Stimulated activated CD4-positive, alpha-beta T cell treated with anti-CD3 and anti-CD28 coated beads, Interleukin-2, amount 100 ng/mL, for 24 hours (primary cell): ENCODE data around the gene NUDT21.
"Not testable (repeated sequence)": the region's sequence is repeated elsewhere in the genome, so short reads cannot be mapped to it uniquely, and the experiment has no call there.

ENCODE experiments used
- DNase-seq, 2 donors: peaks; one replicate each; pipeline ENCODE4 v3.0.0-alpha.2; 2020

The NUDT21 gene

DNA sequence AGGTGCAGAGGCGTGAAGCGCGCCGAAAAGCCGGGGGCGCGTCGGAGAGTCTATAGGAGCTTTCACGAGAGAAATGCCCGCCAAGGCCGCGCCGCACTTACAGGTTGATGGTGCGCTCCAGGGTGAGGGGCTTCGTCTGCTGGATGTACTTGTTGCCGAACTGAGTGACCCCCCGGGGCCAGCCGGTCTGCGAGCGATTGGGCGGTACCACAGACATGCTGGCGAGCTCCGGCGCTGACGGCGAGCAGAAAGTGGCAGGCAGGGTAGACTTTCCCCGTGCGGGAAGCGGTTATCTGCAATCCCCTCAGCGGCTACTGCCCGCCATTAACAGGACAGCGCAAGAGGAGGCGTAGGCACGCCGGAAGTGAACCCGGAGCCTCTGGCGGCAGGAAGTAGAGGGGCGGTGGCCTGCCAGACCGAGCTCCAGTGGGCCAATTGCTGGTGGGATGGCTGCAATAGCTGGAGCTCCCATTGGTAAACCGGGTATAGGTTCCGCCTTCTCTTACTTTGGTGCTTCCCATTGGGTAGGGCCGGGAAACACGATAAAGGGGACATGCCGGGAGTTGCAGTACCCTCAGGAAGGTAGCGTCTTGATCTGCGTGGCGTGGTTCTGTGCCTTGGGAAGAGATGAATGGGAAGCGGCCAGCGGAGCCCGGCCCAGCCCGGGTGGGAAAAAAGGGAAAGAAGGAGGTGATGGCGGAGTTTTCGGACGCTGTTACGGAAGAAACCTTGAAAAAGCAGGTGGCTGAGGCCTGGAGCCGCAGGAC, at the start of gene NUDT21, which contains the start of gene OGFOD1:
Gene NUDT21 (minus strand): TSS at position 347 of the 767 bp plus-strand sequence. CDS start 130 bp downstream, at position 217.
Gene OGFOD1 (plus strand): TSS at position 569 of the 767 bp plus-strand sequence. CDS start 59 bp downstream, at position 628.
- DNase-seq = peak; percentile 88 to 91

DNA sequence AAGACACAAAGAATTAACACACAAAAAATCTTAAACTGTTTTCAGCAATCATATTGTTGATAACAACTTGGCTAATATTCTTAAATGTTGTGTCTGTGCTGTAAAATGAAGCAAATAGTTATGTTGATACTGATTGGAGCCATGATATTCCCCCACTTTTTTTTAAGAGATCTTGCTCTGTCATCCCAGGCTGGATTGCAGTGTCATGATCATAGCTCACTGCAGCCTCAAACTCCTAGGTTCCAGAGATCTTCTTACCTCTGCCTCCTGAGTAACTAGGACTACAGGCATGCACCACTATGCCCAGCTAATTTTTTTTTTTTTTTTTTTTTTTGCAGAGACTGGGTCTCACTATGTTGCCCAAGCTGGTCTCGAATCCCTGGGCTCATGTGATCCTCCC, 42.7 kb upstream of the NUDT21 start:
- no peak for DNase-seq

DNA sequence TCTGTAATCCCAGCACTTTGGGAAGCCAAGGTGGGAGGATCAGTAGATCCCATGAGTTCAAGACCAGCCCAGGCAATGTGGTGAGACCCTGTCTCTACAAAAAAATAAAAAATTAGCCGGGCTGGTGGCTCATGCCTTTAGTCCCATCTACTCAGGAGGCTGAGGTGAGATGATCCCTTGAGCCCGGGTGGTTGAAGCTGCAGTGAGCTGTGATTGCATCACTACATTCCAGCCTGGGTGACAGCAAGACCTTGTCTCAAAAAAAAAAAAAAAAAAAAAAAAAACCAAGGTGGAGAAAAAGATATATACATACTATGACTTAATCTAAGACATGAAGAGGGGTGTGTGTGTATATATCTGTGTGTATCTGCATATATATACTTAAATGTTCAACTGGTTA, 42.0 kb upstream of the NUDT21 start:
- DNase-seq = no peak

DNA sequence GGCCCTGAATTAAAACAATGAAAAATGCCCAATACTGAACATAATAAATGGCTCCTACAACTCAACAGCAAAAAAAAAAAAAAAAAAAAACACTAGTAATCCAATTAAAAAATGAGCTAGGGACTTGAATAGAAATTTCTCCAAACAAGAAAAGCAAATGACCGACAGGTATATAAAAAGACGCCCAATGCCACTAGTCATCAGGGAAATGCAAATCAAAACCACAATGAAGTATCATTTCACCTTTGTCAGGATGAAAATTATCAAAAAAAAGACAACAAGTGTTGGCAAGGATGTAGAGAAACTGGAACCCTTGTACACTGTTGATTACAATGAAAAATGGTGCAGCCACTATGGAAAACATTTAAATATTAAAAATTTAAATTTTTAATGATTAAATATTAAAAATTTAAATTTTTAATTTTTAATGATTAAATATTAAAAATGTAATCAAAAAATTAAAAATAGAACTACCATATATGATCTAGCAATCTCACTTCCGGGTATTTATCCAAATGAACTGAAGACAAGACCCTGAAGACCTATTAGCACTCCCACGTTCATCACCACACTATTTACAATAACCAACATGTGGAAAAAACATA, 40.6 kb upstream of the NUDT21 start:
- DNase-seq = no peak

DNA sequence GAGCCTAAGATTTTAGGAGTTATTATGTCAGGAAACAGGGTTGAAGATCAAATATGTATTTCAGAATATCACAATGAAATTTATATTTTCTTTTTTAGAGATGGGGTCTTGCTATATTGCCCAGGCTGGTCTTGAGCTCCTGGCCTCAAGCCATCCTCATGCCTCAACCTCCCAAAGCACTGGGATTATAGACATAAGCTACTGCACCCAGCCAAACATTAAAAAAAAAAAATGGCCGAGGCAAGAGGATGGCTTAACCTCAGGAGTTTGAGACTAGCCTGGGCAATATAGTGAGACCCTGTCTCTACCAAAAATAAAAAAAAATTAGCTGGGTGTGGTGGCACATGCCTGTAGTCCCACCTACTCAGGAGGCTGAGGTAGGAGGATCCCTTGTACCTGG, 37.7 kb upstream of the NUDT21 start:
- DNase-seq = not testable (repeated sequence)

DNA sequence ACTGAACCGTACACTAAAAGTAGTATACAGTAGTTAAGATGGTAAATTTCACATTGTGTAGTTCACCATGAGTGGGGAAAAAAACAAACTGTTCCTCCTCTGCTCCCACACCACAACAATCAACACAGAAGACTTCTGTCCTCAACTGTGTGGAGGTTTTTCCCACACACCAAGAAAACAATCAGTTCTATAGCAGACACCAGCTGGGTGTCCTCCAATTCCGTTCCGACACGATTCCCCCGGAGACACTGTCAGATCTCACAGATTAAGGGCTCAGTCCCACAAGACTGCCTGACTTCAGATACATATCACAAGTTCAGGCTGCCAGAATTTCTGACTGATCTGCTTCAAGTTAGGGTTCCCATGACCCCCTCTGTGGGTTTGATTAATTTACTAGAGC, 36.9 kb upstream of the NUDT21 start:
- no peak for DNase-seq

DNA sequence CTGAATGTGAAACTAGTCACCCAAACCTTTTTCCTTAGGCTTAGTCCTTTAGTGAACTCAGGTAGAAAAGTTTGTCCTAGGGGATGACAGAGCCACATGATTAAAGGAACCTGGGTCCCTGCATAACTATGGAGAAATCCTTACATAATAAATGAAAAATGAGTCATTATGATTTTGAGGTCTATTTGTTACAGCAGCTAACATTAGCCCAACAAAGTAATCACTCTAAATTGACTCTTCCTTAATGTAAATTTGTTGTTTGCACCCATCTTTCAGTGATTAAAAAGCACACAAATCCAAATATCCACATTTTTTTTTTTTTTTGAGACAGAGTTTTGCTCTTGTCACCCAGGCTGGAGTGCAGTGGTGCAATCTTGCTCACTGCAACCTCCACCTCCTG, 32.3 kb upstream of the NUDT21 start:
- DNase-seq = no peak

DNA sequence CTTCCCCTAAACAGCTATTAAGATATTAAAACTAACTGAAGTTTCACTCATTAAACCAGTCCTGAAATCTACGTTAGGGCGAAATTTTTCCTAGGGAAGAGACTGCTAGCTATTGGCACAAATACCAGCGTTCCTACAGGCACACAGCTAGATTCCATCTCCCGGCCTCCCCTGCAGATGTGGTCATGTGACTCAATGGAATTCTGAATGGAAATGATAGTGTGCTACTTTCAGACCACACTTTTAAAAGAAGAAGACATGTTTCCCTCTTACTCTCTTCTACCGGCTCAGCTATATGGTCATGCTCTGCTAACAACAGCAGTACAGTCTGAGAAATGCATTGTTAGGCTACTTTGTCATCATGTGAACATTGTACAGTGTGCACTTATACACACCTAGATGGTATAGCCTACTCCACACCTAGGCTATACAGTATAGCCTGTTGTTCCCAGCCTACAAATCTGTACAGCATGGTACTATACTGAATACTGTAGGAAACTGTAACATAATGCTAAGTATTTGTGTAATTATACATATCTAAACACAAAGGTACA, 31.6 kb upstream of the NUDT21 start:
- no peak for DNase-seq

DNA sequence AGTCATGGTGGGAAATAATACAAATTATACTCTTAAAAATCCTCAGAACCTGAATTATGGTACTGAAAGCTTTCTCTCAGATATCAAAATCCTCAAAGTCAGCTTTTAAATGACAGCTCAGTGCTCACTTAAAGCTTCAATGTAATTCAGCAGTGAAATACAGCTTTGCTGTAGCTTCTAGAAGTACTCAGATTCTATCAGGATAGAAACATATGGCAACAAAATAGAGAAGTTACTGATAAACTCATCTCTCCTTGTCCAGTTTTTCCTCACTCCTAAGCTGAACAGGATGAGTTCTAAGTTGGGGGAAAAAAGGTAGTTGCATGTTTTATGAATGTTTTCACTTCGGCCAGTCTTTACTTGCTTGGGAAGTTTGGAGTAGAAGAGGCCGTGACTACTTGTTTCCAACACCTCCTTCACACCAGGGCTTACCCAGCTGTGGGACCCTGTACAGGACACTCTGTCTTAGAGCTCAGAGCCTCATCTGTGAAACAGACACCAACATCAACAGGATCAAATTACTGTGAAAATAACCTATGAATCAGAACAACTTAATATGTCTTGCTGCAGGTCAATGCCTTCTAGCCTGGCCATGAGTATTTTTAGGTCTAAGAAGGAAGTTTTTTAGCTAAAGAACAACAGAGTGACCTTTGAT, 30.5 kb upstream of the NUDT21 start:
- DNase-seq = no peak

DNA sequence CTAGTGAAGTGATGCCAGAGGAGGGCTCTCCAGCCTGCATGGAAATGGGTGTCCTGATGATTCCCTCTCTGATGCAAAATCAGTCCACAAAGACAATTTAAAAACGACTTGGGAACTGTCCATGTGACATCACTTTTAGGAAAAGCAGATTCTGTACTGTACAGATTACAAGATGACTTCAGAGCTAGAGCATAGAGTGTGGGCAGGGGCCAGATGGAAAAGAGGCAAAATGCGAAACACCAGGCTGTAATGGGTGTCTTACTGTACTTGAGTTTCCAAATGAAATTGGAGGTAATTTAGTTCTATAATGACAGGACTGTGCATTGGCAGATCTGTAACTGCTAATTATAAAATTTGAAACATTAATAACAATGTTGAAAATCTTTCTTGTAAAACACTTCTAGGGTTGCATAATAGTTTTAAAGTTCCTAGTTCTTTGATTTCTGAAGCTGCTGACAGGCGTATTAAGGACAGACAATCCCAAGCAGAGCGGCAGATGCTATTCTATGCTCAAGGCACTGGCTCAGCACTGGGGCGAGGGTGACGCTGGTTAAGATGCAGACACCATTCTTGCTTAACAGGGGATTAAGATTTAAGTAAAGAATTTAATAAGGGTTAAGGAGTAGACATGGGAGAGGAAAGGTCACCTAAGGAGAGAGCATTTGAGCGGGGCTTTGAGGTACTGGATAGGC, 29.8 kb upstream of the NUDT21 start:
- no peak for DNase-seq

DNA sequence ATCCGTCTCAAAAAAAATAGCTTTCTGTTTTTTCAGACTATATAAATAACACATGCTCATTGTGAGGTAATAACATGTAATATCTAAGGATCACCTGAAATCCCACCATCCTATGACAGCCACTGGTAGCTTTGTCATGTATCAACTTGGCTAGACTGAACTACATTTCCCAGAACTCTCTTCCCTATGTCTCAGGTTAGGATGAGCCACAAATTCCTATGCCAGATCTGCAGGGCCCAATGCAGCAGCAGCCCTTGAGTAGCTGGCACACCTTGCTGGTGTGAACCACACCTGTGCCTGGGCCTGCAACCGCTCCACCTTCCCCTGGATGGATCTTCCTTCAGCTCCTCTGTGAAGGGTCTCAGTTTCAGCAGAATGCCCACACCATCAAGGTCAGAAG, 28.3 kb upstream of the NUDT21 start:
- DNase-seq = no peak

DNA sequence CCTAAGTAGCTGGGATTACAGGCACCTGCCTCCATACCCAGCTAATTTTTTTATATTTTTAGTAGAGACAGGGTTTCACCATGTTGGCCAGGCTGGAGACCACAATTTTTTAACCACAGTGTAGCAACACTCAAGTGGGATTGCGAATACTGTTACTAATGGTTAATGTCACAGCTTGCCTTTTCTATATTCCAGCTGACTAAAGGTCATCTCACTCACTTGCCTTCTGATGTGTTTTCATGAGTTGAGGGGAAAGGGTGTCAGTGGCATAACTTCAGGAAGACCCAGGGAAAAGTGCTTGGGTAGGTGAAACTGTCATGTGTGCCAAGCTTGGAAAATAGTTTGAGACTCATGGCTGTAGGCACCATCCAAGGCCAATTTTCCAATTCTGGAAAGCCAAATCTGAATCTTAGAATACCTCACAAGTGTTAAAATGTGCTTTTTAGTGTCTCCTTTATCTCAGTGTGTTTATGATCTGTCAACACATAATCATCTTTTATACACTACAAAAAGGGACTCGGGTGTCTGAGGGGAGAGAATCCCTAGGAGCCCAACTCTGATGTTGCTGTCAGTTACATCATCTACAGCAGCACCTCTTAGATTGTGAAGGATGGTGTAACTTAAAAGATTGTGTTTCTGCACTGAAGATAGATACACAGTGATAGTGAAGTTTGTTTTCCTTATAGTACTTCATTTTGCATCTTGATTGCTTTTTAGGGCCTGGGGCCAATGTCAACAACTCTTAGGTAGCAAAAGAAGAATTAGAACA, 27.3 kb upstream of the NUDT21 start:
- DNase-seq = no peak

DNA sequence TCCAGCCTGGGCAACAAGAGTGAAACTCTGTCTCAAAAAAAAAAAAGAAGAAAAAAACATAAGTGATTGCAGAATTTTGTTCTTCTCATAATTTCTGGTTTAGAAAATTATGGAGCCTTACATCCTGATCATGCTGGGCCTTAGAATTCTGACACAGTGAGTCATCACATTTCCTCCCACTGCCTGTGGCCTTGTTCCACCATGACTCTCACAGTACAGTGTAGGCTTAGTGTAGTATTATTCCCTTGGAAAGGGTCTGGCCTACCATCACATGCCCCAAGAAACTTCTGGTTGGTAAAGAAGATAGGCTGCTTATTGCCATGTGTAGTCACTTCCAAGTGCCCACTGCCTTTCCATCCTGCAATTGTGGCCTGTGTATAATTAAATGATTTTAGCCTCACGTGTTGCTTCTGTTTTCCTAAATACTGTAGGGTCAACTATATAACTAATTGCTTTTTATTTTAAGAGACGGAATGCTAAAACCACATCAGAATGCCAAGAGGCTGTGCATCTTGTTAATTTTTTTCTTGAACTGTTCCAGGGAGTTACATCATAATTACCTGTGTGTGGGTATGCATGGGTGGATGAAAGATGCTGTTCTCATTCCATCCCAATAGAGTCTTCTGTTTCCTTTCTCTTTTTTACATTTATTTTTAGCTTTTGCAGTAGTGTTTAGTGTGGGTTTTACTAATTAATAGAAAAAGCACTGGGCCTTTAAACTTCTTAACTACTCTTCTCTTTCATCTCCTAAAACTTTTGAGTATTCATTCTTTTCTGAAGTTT, 26.2 kb upstream of the NUDT21 start:
- peak in 1 of 2 donors; percentile 23 for DNase-seq

DNA sequence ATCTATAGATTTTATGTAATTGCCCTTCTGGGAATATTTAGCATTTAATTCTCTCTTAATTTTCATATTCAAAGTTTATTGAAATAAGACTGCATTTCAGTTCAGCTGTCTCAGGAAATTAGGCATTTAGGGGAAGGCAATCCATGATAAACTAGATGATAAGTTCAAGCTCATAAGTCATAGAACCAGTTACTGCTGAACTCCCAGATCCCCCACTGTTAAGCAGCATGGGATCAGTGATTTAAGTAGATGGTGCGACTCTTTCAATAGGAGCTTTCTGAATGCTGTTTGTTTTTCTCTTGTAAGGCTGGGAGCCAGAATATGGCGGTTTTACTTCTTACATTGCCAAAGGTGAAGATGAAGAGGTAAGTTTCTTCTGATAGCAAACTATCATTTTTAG, 24.1 kb upstream of the NUDT21 start:
- no peak for DNase-seq

DNA sequence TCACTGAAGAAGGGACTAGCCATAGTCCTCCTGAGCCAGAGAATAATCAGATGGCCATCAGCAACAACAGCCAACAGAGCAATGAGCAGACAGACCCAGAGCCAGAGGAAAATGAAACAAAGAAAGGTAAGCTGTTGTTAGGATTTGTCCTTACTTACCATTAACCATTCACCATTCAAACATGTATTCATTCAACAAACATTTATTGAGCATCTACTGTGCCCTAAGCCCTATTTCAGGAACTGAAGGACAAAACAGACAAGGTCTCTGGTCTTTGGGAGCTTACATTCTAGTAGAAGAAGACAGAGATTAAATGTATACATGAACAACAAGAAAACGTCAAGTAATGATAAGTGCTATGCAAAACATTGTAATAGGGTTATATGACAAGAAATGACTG, 19.5 kb upstream of the NUDT21 start:
- no peak for DNase-seq

DNA sequence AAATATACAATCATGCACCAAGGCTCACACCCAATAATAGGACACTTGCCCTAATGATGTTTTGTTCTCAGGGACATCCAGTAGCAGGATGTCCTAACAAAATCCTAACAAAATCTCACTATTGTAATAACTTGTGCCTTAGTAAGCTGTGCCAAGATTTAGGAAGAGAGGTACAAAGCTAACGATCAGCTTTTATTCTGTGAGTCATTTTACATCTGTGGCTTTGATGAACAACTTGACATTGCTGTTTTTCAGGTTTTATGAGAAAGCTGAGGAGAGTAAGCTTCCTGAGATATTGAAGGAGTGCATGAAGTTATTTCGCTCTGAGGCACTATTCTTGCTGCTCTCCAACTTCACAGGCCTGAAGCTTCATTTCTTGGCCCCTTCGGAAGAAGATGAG, 19.1 kb upstream of the NUDT21 start:
- DNase-seq = no peak

DNA sequence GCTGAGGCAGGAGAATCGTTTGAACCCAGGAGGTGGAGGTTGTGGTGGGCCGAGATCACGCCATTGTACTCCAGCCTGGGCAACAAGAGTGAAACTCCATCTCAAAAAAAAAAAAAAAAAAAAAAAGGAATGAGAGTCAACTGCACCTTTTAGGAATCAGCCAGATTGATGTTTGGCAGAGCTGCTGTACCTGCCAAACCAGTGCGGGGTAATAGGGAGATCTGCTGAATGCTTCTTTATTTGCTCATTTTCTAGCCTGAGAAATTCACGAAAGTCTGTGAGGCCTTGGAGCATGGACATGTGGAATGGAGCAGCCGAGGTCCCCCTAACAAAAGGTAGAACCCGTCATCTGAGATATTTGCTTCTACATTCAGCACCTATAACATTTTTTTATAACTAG, 18.6 kb upstream of the NUDT21 start:
- no peak for DNase-seq

DNA sequence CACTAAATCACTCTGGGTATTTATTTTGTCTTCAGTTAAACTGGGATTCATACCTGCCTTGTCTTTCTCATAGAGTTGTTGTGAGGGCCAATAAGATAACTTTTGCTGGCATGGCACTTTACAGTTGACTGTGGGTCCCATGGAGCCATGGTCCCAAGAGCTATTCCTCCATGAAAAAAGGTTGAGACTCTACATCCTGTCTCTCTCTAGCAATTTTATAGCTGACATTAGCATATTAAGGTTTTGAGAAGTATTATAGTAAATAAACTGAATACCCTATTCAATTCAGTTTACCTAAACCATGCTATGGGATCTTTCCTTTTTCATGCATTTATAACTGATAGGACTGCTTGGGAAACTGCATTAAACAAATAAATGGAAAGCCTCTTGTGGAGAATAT, 17.7 kb upstream of the NUDT21 start:
- DNase-seq = no peak

DNA sequence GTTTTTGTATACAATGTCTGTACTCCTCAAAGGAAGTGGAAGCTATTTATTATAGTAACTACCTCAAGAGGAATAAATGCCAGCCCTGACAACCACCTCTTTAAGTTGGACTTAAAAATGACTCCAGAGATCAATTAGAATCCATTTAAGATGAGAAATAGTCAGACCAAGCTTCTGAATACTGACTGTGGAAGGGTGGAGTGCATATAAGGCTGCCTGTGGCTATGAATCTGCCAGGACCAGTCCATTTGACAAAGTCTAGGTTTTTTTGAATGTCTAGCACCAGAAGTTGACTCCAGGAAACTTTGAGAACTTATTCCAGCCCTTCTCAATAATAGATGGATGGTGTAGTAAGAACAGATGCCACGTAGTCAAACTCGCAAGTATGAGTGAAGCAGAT, 15.2 kb upstream of the NUDT21 start:
- DNase-seq = no peak

DNA sequence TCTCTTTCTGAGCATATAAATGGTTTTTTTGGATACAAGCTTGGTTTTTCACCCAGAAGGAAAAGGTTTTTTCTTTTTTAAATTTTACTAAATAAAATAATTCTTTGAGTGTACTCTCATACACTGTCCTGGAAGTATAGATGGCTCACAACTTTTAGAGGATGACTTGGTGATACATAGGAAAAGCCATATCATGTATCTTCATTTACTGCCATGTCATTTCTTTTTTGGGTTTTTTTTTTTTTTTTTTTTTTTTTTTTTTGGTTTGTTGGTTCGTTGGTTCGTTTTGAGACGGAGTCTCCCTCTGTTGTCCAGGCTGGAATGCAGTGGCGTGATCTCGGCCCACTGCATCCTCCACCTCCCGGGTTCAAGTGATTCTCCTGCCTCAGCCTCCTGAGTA, 12.0 kb upstream of the NUDT21 start:
- DNase-seq = no peak

DNA sequence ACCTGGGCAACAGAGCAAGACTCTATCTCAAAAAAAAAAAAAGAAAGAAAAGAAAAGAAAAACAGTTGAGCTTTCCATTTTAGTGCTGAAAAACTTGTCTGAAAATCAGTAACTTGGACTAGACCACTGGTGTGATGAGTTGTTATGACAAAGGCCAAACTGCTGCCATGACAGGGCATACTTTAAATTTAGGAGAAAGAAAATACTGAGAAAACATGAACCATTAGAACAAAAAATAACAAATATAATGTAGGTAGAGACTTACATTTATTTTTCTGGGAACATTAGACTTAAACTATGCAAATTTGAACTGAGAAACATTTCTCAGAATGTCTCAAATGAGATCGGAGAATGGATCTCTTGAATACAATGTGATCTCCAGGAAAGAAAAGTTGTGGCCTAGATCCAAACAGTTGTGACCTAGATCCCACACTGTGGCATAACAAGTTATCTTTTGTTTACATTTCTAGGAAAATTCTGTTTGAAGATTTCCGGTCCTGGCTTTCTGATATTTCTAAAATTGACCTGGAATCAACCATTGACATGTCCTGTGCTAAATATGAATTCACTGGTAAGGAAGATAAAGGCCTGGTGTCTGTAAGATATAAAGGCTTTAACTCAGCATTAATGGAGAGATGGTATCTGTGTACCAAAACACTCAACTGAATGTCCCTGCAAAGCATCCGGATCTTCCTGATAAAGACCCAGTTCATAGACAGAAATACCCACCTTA, 11.1 kb upstream of the NUDT21 start:
- DNase-seq = no peak
